K562 (cell line): ENCODE data around the gene AASDH. TPM values are rescaled to one million over a fixed set of nuclear protein-coding genes. Genes with fewer than 3 reads are reported as not detected.
A peak's percentile ranks its signal among the peaks of the same experiment; 100 is the strongest.

Source experiments
- ARID1B ChIP-seq: fragments of 450-650 bp; IDR thresholded peaks from 2 replicates; pipeline ENCODE4 v1.6.1; 2016; ENCODE audit warnings: antibody characterized with exemption, mild to moderate bottlenecking, inconsistent platforms
- CCNT2 ChIP-seq: IDR thresholded peaks from 2 replicates; pipeline ENCODE4 v1.6.1; 2011; ENCODE audit warnings: borderline replicate concordance, low read depth, mild to moderate bottlenecking, moderate library complexity, mixed read lengths, low read length; ENCODE audit not compliant: insufficient read length; ENCODE audit errors: extremely low read depth
- E2F3 ChIP-seq: fragments of 250-450 bp; sonication (Bioruptor Pico); IDR thresholded peaks from 2 replicates; pipeline ENCODE4 v1.4.0; 2020; ENCODE audit warnings: mild to moderate bottlenecking
- HDGF ChIP-seq: fragments of 450-650 bp; IDR thresholded peaks from 2 replicates; pipeline ENCODE4 v1.6.1; 2016
- HNRNPK ChIP-seq: fragments of 200-400 bp; formaldehyde crosslinking; IDR thresholded peaks from one replicate; pipeline ENCODE4 v1.6.1; 2018; ENCODE audit warnings: mild to moderate bottlenecking, low read depth, low read length; ENCODE audit not compliant: poor library complexity, severe bottlenecking
- MEIS2 ChIP-seq: fragments of 450-650 bp; IDR thresholded peaks from 2 replicates; pipeline ENCODE4 v1.6.1; 2014; ENCODE audit warnings: mild to moderate bottlenecking; ENCODE audit not compliant: partially characterized antibody
- NEUROD1 ChIP-seq: fragments of 150-350 bp; IDR thresholded peaks from 2 replicates; pipeline ENCODE4 v1.6.1; 2014; ENCODE audit warnings: borderline replicate concordance, low read length, low read depth; ENCODE audit not compliant: partially characterized antibody
- SMAD3 ChIP-seq: fragments of 450-650 bp; formaldehyde crosslinking; conservative IDR thresholded peaks from 2 replicates; pipeline ENCODE4 v1.4.0; 2020; ENCODE audit warnings: mild to moderate bottlenecking
- SMARCC2 ChIP-seq: fragments of 450-650 bp; IDR thresholded peaks from 2 replicates; pipeline ENCODE4 v1.6.1; 2017; ENCODE audit warnings: antibody characterized with exemption, moderate library complexity, mild to moderate bottlenecking, low read depth
- TAF7 ChIP-seq: fragments of 450-650 bp; IDR thresholded peaks from 2 replicates; pipeline ENCODE4 v1.6.1; 2016; ENCODE audit warnings: missing genetic modification characterization, missing compliant biosample characterization
- ZC3H4 ChIP-seq: sonication (generic); formaldehyde crosslinking; IDR thresholded peaks from 2 replicates; pipeline ENCODE4 v1.9.0; 2021; ENCODE audit warnings: missing genetic modification reagents, borderline replicate concordance
- ZNF586 ChIP-seq: fragments of 450-650 bp; formaldehyde crosslinking; conservative IDR thresholded peaks from 2 replicates; pipeline ENCODE4 v1.4.0; 2020; ENCODE audit warnings: mild to moderate bottlenecking, moderate library complexity
- ZNF699 ChIP-seq: fragments of 250-450 bp; sonication (Bioruptor Pico); IDR thresholded peaks from 2 replicates; pipeline ENCODE4 v1.8.0; 2021; ENCODE audit warnings: mild to moderate bottlenecking, moderate library complexity; ENCODE audit not compliant: insufficient replicate concordance
- ZNF785 ChIP-seq: fragments of 250-450 bp; sonication (Bioruptor Pico); IDR thresholded peaks from 2 replicates; pipeline ENCODE4 v1.4.0; 2020; ENCODE audit warnings: mild to moderate bottlenecking
- ZNF79 ChIP-seq: fragments of 250-450 bp; sonication (Bioruptor Pico); IDR thresholded peaks from 2 replicates; pipeline ENCODE4 v1.4.0; 2020; ENCODE audit warnings: low read depth, mild to moderate bottlenecking, moderate library complexity
- polyA plus RNA-seq, 8 experiments: library from polyadenylated mRNA; depleted of rRNA in 4 of 8; stranded (reverse) in 5 of 8; unstranded in 3 of 8; fragments of >200 nt; fragmentation: Nextera tagmentation in 2 of 8; fragmentation: Illumina TruSeq in 1 of 8; extraction: Ambion mirVana in 2 of 8; extraction: Trizol in 1 of 8; gene quantifications; 2 replicates each; pipeline versions ENCODE4 v1.2.1 to v1.2.3, GENCODE V29; 2011 to 2014; ENCODE audit warnings: inconsistent platforms in 1 of 8, missing spikeins in 1 of 8
- total RNA-seq, 7 experiments: library from RNA; depleted of rRNA in 6 of 7; stranded (reverse); fragments of >200 nt in 6 of 7; fragmentation: Illumina TruSeq in 2 of 7; extraction: Trizol in 2 of 7; gene quantifications; 2 replicates each; pipeline versions ENCODE4 v1.2.1 to v1.2.3, GENCODE V29; 2011 to 2021; ENCODE audit warnings: low replicate concordance in 1 of 7
- TF ChIP-seq, protein P1 (sequence below): sonication (generic); formaldehyde crosslinking; IDR thresholded peaks from 2 replicates; pipeline ENCODE4 v1.8.0; 2023; ENCODE audit warnings: missing genetic modification reagents, mild to moderate bottlenecking, borderline replicate concordance
- TF ChIP-seq, protein P2 (sequence below), 2 experiments: fragments of 200-800 bp in 1 of 2; sonication (Bioruptor generic) in 1 of 2; sonication (generic) in 1 of 2; formaldehyde crosslinking in 1 of 2; IDR thresholded peaks in 1 of 2; conservative IDR thresholded peaks in 1 of 2; 2 replicates each; pipeline versions ENCODE4 v1.5.0 to v1.6.1; 2016 to 2020; ENCODE audit warnings: missing compliant biosample characterization in 1 of 2, missing genetic modification characterization in 1 of 2, missing genetic modification reagents in 1 of 2
- TF ChIP-seq, protein P3 (sequence below): fragments of 450-650 bp; IDR thresholded peaks from 2 replicates; pipeline ENCODE4 v1.6.1; 2016

The AASDH gene
- total and polyA plus RNA-seq, 9 of the 15 experiments (the other 6 are each of a cell fraction or from before 2014, with no cell fraction given) = 8.6 to 29.7 (median 13.7) TPM

DNA sequence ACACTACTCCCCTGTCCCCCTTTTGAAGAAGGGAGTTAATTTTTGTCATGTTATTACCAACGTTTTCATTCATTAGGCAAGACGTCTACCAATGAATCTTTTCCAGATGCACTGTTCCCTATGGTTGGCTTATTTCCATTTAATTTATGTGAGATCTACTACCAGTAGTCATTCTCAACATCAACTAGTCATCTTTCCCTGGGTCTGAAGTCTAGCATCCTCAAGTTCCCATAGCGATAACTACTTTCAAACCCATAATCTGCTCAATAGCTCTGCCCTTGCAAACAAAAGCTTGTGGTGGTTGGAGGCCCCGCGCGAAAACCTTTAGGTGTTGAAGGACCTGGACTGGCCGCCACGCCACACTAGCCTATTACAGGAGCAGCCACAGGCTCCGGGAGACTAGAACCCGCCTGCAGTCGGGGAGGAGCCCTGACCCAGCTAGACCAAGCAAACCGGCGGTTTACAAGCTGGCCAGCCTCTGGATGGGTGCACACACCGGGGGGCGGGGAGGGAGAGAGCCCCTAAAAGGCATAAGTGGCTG lies 47.4 kb upstream of the AASDH start (continued):
- TF ChIP-seq, protein P1, sequence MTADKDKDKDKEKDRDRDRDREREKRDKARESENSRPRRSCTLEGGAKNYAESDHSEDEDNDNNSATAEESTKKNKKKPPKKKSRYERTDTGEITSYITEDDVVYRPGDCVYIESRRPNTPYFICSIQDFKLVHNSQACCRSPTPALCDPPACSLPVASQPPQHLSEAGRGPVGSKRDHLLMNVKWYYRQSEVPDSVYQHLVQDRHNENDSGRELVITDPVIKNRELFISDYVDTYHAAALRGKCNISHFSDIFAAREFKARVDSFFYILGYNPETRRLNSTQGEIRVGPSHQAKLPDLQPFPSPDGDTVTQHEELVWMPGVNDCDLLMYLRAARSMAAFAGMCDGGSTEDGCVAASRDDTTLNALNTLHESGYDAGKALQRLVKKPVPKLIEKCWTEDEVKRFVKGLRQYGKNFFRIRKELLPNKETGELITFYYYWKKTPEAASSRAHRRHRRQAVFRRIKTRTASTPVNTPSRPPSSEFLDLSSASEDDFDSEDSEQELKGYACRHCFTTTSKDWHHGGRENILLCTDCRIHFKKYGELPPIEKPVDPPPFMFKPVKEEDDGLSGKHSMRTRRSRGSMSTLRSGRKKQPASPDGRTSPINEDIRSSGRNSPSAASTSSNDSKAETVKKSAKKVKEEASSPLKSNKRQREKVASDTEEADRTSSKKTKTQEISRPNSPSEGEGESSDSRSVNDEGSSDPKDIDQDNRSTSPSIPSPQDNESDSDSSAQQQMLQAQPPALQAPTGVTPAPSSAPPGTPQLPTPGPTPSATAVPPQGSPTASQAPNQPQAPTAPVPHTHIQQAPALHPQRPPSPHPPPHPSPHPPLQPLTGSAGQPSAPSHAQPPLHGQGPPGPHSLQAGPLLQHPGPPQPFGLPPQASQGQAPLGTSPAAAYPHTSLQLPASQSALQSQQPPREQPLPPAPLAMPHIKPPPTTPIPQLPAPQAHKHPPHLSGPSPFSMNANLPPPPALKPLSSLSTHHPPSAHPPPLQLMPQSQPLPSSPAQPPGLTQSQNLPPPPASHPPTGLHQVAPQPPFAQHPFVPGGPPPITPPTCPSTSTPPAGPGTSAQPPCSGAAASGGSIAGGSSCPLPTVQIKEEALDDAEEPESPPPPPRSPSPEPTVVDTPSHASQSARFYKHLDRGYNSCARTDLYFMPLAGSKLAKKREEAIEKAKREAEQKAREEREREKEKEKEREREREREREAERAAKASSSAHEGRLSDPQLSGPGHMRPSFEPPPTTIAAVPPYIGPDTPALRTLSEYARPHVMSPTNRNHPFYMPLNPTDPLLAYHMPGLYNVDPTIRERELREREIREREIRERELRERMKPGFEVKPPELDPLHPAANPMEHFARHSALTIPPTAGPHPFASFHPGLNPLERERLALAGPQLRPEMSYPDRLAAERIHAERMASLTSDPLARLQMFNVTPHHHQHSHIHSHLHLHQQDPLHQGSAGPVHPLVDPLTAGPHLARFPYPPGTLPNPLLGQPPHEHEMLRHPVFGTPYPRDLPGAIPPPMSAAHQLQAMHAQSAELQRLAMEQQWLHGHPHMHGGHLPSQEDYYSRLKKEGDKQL (CRISPR knock-in tag) = no peak
- TF ChIP-seq NEUROD1 (no peak), HDGF (no peak), ARID1B (no peak), ZNF586 (CRISPR knock-in tag) (no peak), MEIS2 (peak; percentile 14), SMAD3 (CRISPR knock-in tag) (no peak), ZNF79 (CRISPR knock-in tag) (no peak), CCNT2 (no peak), TAF7 (tag) (no peak), ZC3H4 (CRISPR knock-in tag) (0 out of 2 replicates have a peak, but pooled peaks have one; percentile 59), SMARCC2 (no peak), ZNF785 (CRISPR knock-in tag) (no peak), E2F3 (no peak), ZNF699 (CRISPR knock-in tag) (no peak), HNRNPK (no peak)
- TF ChIP-seq, protein P2, sequence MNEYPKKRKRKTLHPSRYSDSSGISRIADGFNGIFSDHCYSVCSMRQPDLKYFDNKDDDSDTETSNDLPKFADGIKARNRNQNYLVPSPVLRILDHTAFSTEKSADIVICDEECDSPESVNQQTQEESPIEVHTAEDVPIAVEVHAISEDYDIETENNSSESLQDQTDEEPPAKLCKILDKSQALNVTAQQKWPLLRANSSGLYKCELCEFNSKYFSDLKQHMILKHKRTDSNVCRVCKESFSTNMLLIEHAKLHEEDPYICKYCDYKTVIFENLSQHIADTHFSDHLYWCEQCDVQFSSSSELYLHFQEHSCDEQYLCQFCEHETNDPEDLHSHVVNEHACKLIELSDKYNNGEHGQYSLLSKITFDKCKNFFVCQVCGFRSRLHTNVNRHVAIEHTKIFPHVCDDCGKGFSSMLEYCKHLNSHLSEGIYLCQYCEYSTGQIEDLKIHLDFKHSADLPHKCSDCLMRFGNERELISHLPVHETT (CRISPR knock-in tag; conservative IDR thresholded peaks at IDR 0.05 in 1 of 2, IDR thresholded peaks at IDR 0.05 in 1 of 2) = no peak
- TF ChIP-seq, protein P3, sequence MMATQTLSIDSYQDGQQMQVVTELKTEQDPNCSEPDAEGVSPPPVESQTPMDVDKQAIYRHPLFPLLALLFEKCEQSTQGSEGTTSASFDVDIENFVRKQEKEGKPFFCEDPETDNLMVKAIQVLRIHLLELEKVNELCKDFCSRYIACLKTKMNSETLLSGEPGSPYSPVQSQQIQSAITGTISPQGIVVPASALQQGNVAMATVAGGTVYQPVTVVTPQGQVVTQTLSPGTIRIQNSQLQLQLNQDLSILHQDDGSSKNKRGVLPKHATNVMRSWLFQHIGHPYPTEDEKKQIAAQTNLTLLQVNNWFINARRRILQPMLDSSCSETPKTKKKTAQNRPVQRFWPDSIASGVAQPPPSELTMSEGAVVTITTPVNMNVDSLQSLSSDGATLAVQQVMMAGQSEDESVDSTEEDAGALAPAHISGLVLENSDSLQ = no peak
